ENCODE data around the gene ZNF334.

The ZNF334 gene

GRCh38 chr20:46463852-46464251 is 49.5 kb downstream of the ZNF334 start:
- Histone ChIP-seq H3K27me3 (ENCODE audit: control insufficient read depth in 5 of 5, insufficient read depth in 4 of 5, low read length in 5 of 5) (peaks cover 5 to 8% (median 6%) of the 10 kb centered on the region in 5 donors), H3K36me3 (ENCODE audit: control insufficient read depth in 5 of 5, insufficient read depth in 5 of 5, low read length in 5 of 5) (no peaks in the 10 kb centered on the region), H3K4me1 (ENCODE audit: control insufficient read depth in 5 of 5, insufficient read depth in 5 of 5, low read length in 5 of 5) (peaks cover 0 to 5% (median 1%) of the 10 kb centered on the region in 5 donors), H3K9ac (ENCODE audit: low read length in 5 of 5) (no peak overlapping the region), H3K27ac (ENCODE audit: low read depth, low read length) (no peak overlapping the region), H3K4me3 (ENCODE audit: low read depth in 1 of 5, low read length in 5 of 5) (no peak overlapping the region), H3K9me3 (ENCODE audit: control insufficient read depth in 5 of 5, low read length in 5 of 5) (no peaks in the 10 kb centered on the region)

- no peaks in the 10 kb centered on the region for H3K36me3 ChIP-seq (ENCODE audit: control insufficient read depth in 5 of 5, insufficient read depth in 5 of 5, low read length in 5 of 5)
- H3K9ac ChIP-seq (ENCODE audit: low read length in 5 of 5): no peak overlapping the region
- peaks cover 9 to 20% (median 11%) of the 10 kb centered on the region in 5 donors for H3K27me3 ChIP-seq (ENCODE audit: control insufficient read depth in 5 of 5, insufficient read depth in 4 of 5, low read length in 5 of 5)
- H3K9me3 ChIP-seq (ENCODE audit: control insufficient read depth in 5 of 5, low read length in 5 of 5): peaks cover 0 to 3% (median 0%) of the 10 kb centered on the region in 5 donors
- no peak overlapping the region for H3K4me3 ChIP-seq (ENCODE audit: low read depth in 1 of 5, low read length in 5 of 5)
- no peak overlapping the region for H3K27ac ChIP-seq (ENCODE audit: low read depth, low read length)
- H3K4me1 ChIP-seq (ENCODE audit: control insufficient read depth in 5 of 5, insufficient read depth in 5 of 5, low read length in 5 of 5): peaks cover 0 to 7% (median 5%) of the 10 kb centered on the region in 5 donors
Observed at GRCh38 chr20:46461808-46462207, 51.6 kb downstream of the ZNF334 start.

- peaks cover 9 to 18% (median 11%) of the 10 kb centered on the region in 5 donors for H3K27me3 ChIP-seq (ENCODE audit: control insufficient read depth in 5 of 5, insufficient read depth in 4 of 5, low read length in 5 of 5)
- H3K9me3 ChIP-seq (ENCODE audit: control insufficient read depth in 5 of 5, low read length in 5 of 5): peaks cover 5 to 10% (median 9%) of the 10 kb centered on the region in 5 donors
- no peak overlapping the region for H3K9ac ChIP-seq (ENCODE audit: low read length in 5 of 5)
- H3K27ac ChIP-seq (ENCODE audit: low read depth, low read length): no peak overlapping the region
- H3K4me3 ChIP-seq (ENCODE audit: low read depth in 1 of 5, low read length in 5 of 5): peak overlapping the region; percentile 19 to 55 (median 36)
- no peaks in the 10 kb centered on the region for H3K36me3 ChIP-seq (ENCODE audit: control insufficient read depth in 5 of 5, insufficient read depth in 5 of 5, low read length in 5 of 5)
- peaks cover 0 to 8% (median 7%) of the 10 kb centered on the region in 5 donors for H3K4me1 ChIP-seq (ENCODE audit: control insufficient read depth in 5 of 5, insufficient read depth in 5 of 5, low read length in 5 of 5)
Observed at GRCh38 chr20:46458866-46459750, 54.3 kb downstream of the ZNF334 start.

- peaks cover 5 to 10% (median 9%) of the 10 kb centered on the region in 5 donors for H3K9me3 ChIP-seq (ENCODE audit: control insufficient read depth in 5 of 5, low read length in 5 of 5)
- peaks cover 9 to 18% (median 12%) of the 10 kb centered on the region in 5 donors for H3K27me3 ChIP-seq (ENCODE audit: control insufficient read depth in 5 of 5, insufficient read depth in 4 of 5, low read length in 5 of 5)
- H3K4me1 ChIP-seq (ENCODE audit: control insufficient read depth in 5 of 5, insufficient read depth in 5 of 5, low read length in 5 of 5): peaks cover 0 to 8% (median 7%) of the 10 kb centered on the region in 5 donors
- H3K36me3 ChIP-seq (ENCODE audit: control insufficient read depth in 5 of 5, insufficient read depth in 5 of 5, low read length in 5 of 5): no peaks in the 10 kb centered on the region
- H3K27ac ChIP-seq (ENCODE audit: low read depth, low read length): no peak overlapping the region
- no peak overlapping the region for H3K9ac ChIP-seq (ENCODE audit: low read length in 5 of 5)
- no peak overlapping the region for H3K4me3 ChIP-seq (ENCODE audit: low read depth in 1 of 5, low read length in 5 of 5)
Observed at GRCh38 chr20:46456255-46457028, 56.9 kb downstream of the ZNF334 start.

GRCh38 chr20:46455729-46456128 is 57.6 kb downstream of the ZNF334 start:
- Histone ChIP-seq H3K27me3 (ENCODE audit: control insufficient read depth in 5 of 5, insufficient read depth in 4 of 5, low read length in 5 of 5) (peaks cover 11 to 21% (median 14%) of the 10 kb centered on the region in 5 donors), H3K36me3 (ENCODE audit: control insufficient read depth in 5 of 5, insufficient read depth in 5 of 5, low read length in 5 of 5) (no peaks in the 10 kb centered on the region), H3K4me1 (ENCODE audit: control insufficient read depth in 5 of 5, insufficient read depth in 5 of 5, low read length in 5 of 5) (peaks cover 0 to 8% (median 7%) of the 10 kb centered on the region in 5 donors), H3K4me3 (ENCODE audit: low read depth in 1 of 5, low read length in 5 of 5) (no peak overlapping the region), H3K9me3 (ENCODE audit: control insufficient read depth in 5 of 5, low read length in 5 of 5) (peaks cover 5 to 10% (median 9%) of the 10 kb centered on the region in 5 donors), H3K9ac (ENCODE audit: low read length in 5 of 5) (no peak overlapping the region), H3K27ac (ENCODE audit: low read depth, low read length) (no peak overlapping the region)

Measured in subcutaneous abdominal adipose tissue (tissue), 5 donors.